HG03378 (cell line): ENCODE data around the gene UBE2H.

Experiments used
- ATAC-seq: cut with Tn5 transposase; IDR thresholded peaks from one replicate; pipeline ENCODE4 v1.9.1; 2021; ENCODE audit warnings: mild to moderate bottlenecking, moderate library complexity; ENCODE audit not compliant: unreplicated experiment

UBE2H gene

DNA sequence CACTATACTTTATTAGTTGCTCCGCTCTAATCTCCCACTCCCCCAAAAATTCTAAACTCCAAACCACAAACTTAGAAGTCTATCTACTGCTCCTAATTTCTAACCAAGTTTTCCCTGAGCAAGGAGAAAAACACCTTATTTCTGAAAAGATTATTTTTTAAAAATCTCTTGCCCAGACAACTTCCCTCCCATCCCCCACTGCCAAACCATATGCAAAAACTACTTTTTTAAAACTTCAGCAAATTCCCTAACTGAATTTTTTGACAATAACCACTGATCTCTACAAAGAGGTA is 1.9 kb downstream of the UBE2H start:
- ATAC-seq: no peak

- peak; percentile 46 for ATAC-seq
These were observed 2.4 kb downstream of the UBE2H start for GRCh38 chr7:129950191-129950932.

DNA sequence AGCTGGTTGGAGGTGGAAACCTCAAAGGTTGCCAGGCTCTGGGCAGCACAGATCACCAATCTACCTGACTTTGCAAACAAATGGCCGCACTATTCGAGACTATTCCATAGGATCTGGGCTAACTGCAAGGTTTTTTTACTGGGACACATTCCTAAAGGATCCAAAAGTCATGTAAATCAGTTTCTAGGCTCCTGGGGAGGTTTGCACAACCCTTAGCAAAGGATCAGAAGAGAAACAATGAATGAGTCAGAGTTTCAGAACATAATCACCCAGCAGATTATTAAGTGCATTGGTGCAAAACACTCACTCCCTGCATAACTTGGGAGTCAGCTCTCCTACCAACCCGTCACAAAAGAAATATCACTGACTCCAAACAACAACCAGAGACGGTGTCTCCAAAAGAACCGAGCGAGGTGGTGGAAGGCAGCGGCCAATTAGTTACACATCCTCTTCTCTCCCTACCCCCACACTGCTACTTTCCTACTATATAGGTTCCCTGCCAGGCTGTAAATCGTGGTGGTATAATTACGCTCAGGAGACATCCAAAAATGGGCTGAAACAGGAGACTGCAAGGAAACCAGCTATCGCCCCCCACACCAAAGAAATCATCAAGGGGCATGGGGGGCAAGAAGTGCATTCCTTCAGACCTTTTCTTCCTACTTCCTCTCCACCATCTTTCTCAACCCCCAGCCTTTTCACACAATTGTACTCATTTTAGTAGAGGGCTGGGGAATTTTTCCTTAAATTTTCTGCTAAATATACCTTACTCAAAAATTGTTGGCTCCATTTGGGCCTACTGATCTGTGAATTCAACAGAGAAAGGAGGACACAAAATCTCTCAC is 3.2 kb downstream of the UBE2H start:
- peak; percentile 37 for ATAC-seq

DNA sequence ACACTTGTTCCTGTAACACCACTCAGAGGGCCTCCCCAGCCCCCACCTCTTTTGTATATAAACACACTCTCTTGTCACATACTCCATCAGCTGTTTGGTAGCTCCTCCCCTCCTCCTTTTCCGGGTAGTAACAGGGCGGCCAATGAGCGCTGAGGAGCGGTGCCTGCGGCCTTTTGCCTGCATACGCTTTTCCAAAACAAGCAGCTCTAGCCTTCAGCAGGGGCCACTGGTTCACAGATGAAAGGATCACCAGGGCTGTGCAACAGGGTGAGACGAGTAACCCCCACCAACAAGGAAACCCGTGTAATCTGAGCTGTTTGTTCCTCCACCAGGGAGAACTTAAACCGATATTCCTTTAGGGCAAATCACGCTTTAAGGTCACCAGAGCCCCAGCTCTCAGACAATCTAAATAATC is 3.9 kb downstream of the UBE2H start:
- ATAC-seq: peak; percentile 44

DNA sequence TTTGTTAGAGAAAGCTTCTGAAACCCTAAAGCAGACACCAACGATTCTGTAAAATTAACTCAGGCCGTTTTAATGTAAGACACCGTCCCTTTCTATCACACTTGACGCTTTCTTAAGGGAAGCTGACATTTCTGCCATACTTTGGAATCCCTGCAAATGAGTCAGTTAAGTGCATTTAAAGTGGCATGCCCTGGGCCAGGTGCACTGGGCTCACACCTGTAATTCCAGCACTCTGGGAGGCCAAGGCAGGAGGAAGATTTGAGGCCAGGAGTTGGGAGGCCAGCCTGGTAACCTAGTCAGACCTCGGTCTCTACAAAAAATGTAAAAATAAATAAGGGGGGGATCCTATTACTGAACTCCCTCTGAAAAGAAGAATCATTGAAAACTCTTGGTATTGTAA is 4.4 kb downstream of the UBE2H start:
- no peak for ATAC-seq

- no peak for ATAC-seq
These were observed 5.1 kb downstream of the UBE2H start for GRCh38 chr7:129947701-129948100.

DNA sequence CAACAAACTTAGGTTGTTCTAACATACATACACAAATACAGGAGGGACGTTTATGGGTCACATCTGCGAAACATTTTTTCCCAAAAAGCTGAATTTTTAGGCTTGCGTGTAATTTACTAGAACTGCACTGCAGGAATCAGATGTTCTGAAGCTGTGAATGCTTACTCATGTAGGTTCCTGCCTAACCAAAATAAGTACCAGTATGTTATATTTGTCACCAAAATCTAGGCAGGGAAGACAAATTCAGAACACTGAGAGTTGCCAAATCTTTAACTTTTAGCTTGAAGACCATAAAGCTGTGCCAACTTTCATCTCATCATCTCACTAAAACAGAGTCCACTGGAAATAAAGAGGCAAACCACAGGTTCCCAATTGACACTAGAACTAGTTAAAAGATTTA is 5.7 kb downstream of the UBE2H start:
- ATAC-seq: no peak

DNA sequence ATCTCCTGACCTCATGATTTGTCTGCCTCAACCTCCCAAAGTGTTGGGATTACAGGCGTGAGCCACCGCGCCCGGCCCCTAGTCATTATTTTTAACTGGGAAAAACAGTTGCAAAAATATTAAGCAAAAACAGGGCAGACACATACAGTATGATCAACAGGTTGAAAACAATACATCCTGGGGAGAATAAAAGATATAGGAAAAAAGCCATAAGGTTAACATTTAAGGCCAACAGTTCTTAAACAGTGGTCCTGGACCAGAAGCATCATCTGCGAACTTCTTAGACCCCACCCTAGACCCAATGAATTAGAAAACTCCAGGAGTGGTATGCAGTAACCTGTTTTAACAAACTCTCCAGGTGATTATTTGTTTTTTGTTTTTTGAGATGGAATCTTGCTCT is 6.5 kb downstream of the UBE2H start:
- ATAC-seq: no peak

DNA sequence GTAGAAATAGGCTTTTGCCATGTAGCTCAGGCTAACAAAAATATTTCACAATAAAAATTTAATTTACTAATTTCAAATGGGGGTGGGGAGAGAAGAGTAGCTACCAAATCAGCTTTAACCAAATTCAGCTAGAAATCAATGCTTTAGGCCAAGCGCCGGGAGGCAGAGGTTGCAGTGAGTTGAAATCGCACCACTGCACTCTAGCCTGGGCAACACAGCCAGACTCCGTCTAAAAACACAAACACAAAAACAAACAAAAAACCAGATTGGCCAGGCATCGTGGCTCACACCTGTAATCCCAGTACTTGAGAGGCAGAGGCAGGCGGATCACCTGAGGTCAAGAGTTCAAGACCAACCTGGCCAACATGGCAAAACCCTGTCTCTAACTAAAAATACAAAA is 9.4 kb downstream of the UBE2H start:
- ATAC-seq: no peak

GRCh38 chr7:129940329-129940728 is 12.4 kb downstream of the UBE2H start:
- ATAC-seq: no peak

DNA sequence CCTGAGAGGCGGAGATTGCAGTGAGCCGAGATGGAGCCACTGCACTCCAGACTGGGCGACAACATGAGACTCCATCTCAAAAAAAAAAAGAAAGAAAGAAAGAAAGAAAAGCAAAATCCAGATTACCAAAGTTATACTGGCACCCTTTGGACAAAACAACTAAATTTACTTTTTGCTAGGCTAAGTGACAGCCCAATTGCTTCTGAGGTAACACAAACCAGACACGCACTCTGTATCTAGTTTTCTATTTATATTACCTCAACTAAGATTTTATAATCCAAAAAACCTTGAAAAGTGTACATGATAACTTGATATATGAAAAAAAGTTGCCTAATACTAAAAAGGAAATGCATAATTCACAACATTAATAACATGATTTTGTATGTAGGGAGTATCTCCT is 12.9 kb downstream of the UBE2H start:
- ATAC-seq: no peak

GRCh38 chr7:129933627-129934026 is 19.1 kb downstream of the UBE2H start:
- ATAC-seq: no peak

DNA sequence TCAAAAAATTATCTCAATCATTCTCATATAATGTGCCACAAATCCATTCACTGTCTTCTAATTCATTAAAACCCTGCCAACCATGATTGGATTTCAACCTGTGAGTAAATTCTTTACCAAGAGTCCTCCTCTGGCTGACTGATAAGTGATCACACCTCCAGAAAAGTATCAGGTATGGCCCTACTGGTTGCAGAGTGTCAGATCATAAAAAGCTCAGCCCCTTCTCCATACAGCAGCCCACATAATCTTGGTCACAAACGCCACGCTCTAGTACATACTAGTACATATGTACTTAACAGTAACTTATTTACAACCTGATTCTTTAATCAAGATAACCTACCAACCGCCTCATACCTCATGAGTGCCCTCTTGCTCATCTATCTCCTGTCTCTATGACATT is 26.1 kb downstream of the UBE2H start:
- ATAC-seq: no peak

- ATAC-seq: no peak
These were observed 27.3 kb downstream of the UBE2H start for GRCh38 chr7:129925416-129926002.

- ATAC-seq: no peak
These were observed 28.2 kb downstream of the UBE2H start for GRCh38 chr7:129924602-129925001.

GRCh38 chr7:129923709-129924108 is 29.1 kb downstream of the UBE2H start:
- ATAC-seq: peak; percentile 77

- ATAC-seq: no peak
These were observed 33.3 kb downstream of the UBE2H start for GRCh38 chr7:129919492-129919891.

GRCh38 chr7:129918922-129919321 is 33.8 kb downstream of the UBE2H start:
- ATAC-seq: no peak

GRCh38 chr7:129917934-129918333 is 34.8 kb downstream of the UBE2H start:
- no peak for ATAC-seq

DNA sequence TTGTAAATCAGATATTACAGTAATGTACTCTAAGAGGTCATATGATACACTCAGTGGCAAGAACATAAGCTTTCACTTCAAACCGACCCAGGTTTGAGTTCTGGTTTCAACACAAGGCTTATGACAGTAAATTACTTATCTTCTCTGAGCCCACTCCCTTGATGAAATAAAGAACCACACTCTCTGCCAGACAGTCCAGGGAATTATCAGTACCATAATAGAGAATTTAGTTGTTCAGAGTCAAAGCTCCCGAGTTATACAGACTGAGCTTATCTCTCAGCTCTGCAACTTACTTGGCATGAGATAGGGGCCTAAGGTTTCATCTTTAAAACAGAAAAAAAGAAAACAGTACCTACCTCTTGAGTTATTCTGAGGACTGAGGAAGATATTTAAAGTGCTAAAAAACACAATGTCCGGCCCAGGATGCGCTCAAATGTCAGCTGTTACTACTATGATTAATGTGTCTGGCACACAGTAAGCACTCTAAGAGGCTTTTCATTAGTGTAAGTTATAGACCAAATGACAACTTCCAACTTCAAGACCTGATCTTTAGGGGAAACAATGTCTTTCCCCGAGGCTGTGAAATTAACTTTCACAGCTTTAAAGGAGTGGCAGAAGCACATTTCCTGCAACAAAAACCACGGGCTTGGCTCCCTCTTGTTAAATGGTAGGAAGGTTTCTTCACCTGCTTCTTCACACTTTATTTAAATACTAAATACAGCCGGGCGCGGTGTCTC is 38.1 kb downstream of the UBE2H start:
- ATAC-seq: no peak

DNA sequence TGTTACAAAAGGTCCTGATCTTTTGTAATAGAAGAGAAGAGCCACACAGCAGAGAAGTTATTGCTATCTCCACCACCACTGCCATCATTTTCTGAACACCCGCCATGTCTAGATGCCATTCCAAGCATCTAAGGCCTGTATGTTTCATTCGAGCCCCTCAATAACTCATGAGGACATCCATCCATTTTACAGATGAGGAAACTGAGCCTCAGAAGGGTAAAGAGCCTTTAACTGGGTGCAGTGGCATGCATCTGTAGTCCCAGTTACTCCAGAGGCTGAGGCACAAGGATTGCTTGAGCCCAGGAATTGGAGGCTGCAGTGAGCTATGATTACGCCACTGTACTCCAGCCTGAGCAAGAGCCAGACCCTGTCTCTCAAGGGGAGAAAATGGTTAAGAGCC is 39.3 kb downstream of the UBE2H start:
- no peak for ATAC-seq
